ENCODE results near the gene TRNP1.

Gene TRNP1

GRCh38 chr1:26994020-26994786 lies 711 bp downstream of the TRNP1 start:
- Histone ChIP-seq H3K4me3 (ENCODE audit: control insufficient read depth in 1 of 7, extremely low read depth in 1 of 7, insufficient read depth in 4 of 7, low read depth in 2 of 7, low read length in 6 of 7) (peak overlapping the region in 6 of 7 experiments; percentile 8 to 68 (median 45)), H3K27ac (ENCODE audit: insufficient read depth in 1 of 2, low read depth in 1 of 2, low read length in 2 of 2, poor library complexity in 1 of 2, severe bottlenecking in 2 of 2) (no peak overlapping the region), H3K27me3 (replicated peaks in 2 of 5; ENCODE audit: control insufficient read depth in 4 of 5, insufficient read depth in 5 of 5, low read length in 4 of 5) (peaks cover 3 to 59% (median 26%) of the 10 kb centered on the region in 5 experiments), H3K36me3 (ENCODE audit: control insufficient read depth in 4 of 4, insufficient read depth in 4 of 4, low read length in 3 of 4) (no peaks in the 10 kb centered on the region), H3K4me1 (ENCODE audit: control extremely low read depth in 1 of 4, control insufficient read depth in 4 of 4, insufficient read depth in 4 of 4, low read length in 3 of 4) (peaks cover 2 to 34% (median 34%) of the 10 kb centered on the region in 4 experiments), H3K9me3 (ENCODE audit: control extremely low read depth in 1 of 5, control insufficient read depth in 4 of 5, insufficient read depth in 2 of 5, low read depth in 1 of 5, low read length in 4 of 5) (no peaks in the 10 kb centered on the region)
- DNase-seq = peak in 2 of 3 donors; percentile 45 to 50
- under 1% methylated on average over 67 of the region's 97 CpGs for WGBS (ENCODE audit: insufficient coverage)
- POLR2A ChIA-PET = no interaction called here
- CTCF ChIA-PET = interaction anchor here (0.6 to 7.1 kb wide), 8 partner anchors 8 to 110 kb away, joined by 3 to 61 read pairs (median 4); no protein-coding TSS in a partner anchor

GRCh38 chr1:26994787-26995517 lies 1.5 kb downstream of the TRNP1 start:
- 47% methylated on average over 9 of the region's 15 CpGs for WGBS (ENCODE audit: insufficient coverage)
- Histone ChIP-seq H3K4me3 (ENCODE audit: control insufficient read depth in 1 of 7, extremely low read depth in 1 of 7, insufficient read depth in 4 of 7, low read depth in 2 of 7, low read length in 6 of 7) (peak overlapping the region in 4 of 7 experiments; percentile 8 to 68 (median 54)), H3K36me3 (ENCODE audit: control insufficient read depth in 4 of 4, insufficient read depth in 4 of 4, low read length in 3 of 4) (no peaks in the 10 kb centered on the region), H3K27ac (ENCODE audit: insufficient read depth in 1 of 2, low read depth in 1 of 2, low read length in 2 of 2, poor library complexity in 1 of 2, severe bottlenecking in 2 of 2) (no peak overlapping the region), H3K27me3 (replicated peaks in 2 of 5; ENCODE audit: control insufficient read depth in 4 of 5, insufficient read depth in 5 of 5, low read length in 4 of 5) (peaks cover 3 to 59% (median 26%) of the 10 kb centered on the region in 5 experiments), H3K4me1 (ENCODE audit: control extremely low read depth in 1 of 4, control insufficient read depth in 4 of 4, insufficient read depth in 4 of 4, low read length in 3 of 4) (peaks cover 2 to 34% (median 34%) of the 10 kb centered on the region in 4 experiments), H3K9me3 (ENCODE audit: control extremely low read depth in 1 of 5, control insufficient read depth in 4 of 5, insufficient read depth in 2 of 5, low read depth in 1 of 5, low read length in 4 of 5) (no peaks in the 10 kb centered on the region)
- no peak for DNase-seq
- POLR2A ChIA-PET = no interaction called here
- CTCF ChIA-PET = interaction anchor here (1.2 to 7.1 kb wide), 8 partner anchors 9 to 102 kb away, joined by 3 to 61 read pairs (median 26); no protein-coding TSS in a partner anchor

- CTCF ChIA-PET = interaction anchor here (0.7 to 7.1 kb wide), 14 partner anchors 10 to 1021 kb away, joined by 3 to 61 read pairs (median 14); partner anchors contain the start of gene TENT5B
- Histone ChIP-seq H3K4me1 (ENCODE audit: control extremely low read depth in 1 of 4, control insufficient read depth in 4 of 4, insufficient read depth in 4 of 4, low read length in 3 of 4) (peaks cover 2 to 39% (median 36%) of the 10 kb centered on the region in 4 experiments), H3K36me3 (ENCODE audit: control insufficient read depth in 4 of 4, insufficient read depth in 4 of 4, low read length in 3 of 4) (no peaks in the 10 kb centered on the region), H3K9me3 (ENCODE audit: control extremely low read depth in 1 of 5, control insufficient read depth in 4 of 5, insufficient read depth in 2 of 5, low read depth in 1 of 5, low read length in 4 of 5) (no peaks in the 10 kb centered on the region), H3K27me3 (replicated peaks in 2 of 5; ENCODE audit: control insufficient read depth in 4 of 5, insufficient read depth in 5 of 5, low read length in 4 of 5) (peaks cover 3 to 51% (median 22%) of the 10 kb centered on the region in 5 experiments), H3K27ac (ENCODE audit: insufficient read depth in 1 of 2, low read depth in 1 of 2, low read length in 2 of 2, poor library complexity in 1 of 2, severe bottlenecking in 2 of 2) (no peak overlapping the region), H3K4me3 (ENCODE audit: control insufficient read depth in 1 of 7, extremely low read depth in 1 of 7, insufficient read depth in 4 of 7, low read depth in 2 of 7, low read length in 6 of 7) (no peak overlapping the region)
- POLR2A ChIA-PET = no interaction called here
- 100% methylated on average over 1 of the region's 1 CpG for WGBS (ENCODE audit: insufficient coverage)
- DNase-seq = no peak
Measured at GRCh38 chr1:26996024-26996423, 2.5 kb downstream of the TRNP1 start.

GRCh38 chr1:26996665-26997064 lies 3.2 kb downstream of the TRNP1 start:
- peaks cover 2 to 39% (median 34%) of the 10 kb centered on the region in 4 experiments for H3K4me1 ChIP-seq (ENCODE audit: control extremely low read depth in 1 of 4, control insufficient read depth in 4 of 4, insufficient read depth in 4 of 4, low read length in 3 of 4)
- H3K4me3 ChIP-seq (ENCODE audit: control insufficient read depth in 1 of 7, extremely low read depth in 1 of 7, insufficient read depth in 4 of 7, low read depth in 2 of 7, low read length in 6 of 7) = no peak overlapping the region
- WGBS (ENCODE audit: insufficient coverage) = 100% methylated on average over 1 of the region's 4 CpGs
- H3K36me3 ChIP-seq (ENCODE audit: control insufficient read depth in 4 of 4, insufficient read depth in 4 of 4, low read length in 3 of 4) = no peaks in the 10 kb centered on the region
- no peak for DNase-seq
- ChIA-PET CTCF (interaction anchor here (0.7 to 7.1 kb wide), 18 partner anchors 11 to 1020 kb away, joined by 3 to 61 read pairs (median 7); partner anchors contain the start of gene TENT5B), POLR2A (no interaction called here)
- H3K27ac ChIP-seq (ENCODE audit: insufficient read depth in 1 of 2, low read depth in 1 of 2, low read length in 2 of 2, poor library complexity in 1 of 2, severe bottlenecking in 2 of 2) = no peak overlapping the region
- no peaks in the 10 kb centered on the region for H3K9me3 ChIP-seq (ENCODE audit: control extremely low read depth in 1 of 5, control insufficient read depth in 4 of 5, insufficient read depth in 2 of 5, low read depth in 1 of 5, low read length in 4 of 5)
- peaks cover 3 to 46% (median 22%) of the 10 kb centered on the region in 5 experiments for H3K27me3 ChIP-seq (replicated peaks in 2 of 5; ENCODE audit: control insufficient read depth in 4 of 5, insufficient read depth in 5 of 5, low read length in 4 of 5)

GRCh38 chr1:26998429-26999300 lies 5.2 kb downstream of the TRNP1 start:
- no peak overlapping the region for H3K27ac ChIP-seq (ENCODE audit: insufficient read depth in 1 of 2, low read depth in 1 of 2, low read length in 2 of 2, poor library complexity in 1 of 2, severe bottlenecking in 2 of 2)
- no peak for DNase-seq
- H3K27me3 ChIP-seq (replicated peaks in 2 of 5; ENCODE audit: control insufficient read depth in 4 of 5, insufficient read depth in 5 of 5, low read length in 4 of 5) = peaks cover 3 to 30% (median 15%) of the 10 kb centered on the region in 5 experiments
- CTCF ChIA-PET = interaction anchor here (0.6 to 7.1 kb wide), 13 partner anchors 10 to 98 kb away, joined by 3 to 61 read pairs (median 15); partner anchors contain the start of gene TENT5B
- 100% methylated on average over 6 of the region's 11 CpGs for WGBS (ENCODE audit: insufficient coverage)
- no peaks in the 10 kb centered on the region for H3K9me3 ChIP-seq (ENCODE audit: control extremely low read depth in 1 of 5, control insufficient read depth in 4 of 5, insufficient read depth in 2 of 5, low read depth in 1 of 5, low read length in 4 of 5)
- POLR2A ChIA-PET = no interaction called here
- peaks cover 3 to 41% (median 32%) of the 10 kb centered on the region in 4 experiments for H3K4me1 ChIP-seq (ENCODE audit: control extremely low read depth in 1 of 4, control insufficient read depth in 4 of 4, insufficient read depth in 4 of 4, low read length in 3 of 4)
- no peak overlapping the region for H3K4me3 ChIP-seq (ENCODE audit: control insufficient read depth in 1 of 7, extremely low read depth in 1 of 7, insufficient read depth in 4 of 7, low read depth in 2 of 7, low read length in 6 of 7)
- H3K36me3 ChIP-seq (ENCODE audit: control insufficient read depth in 4 of 4, insufficient read depth in 4 of 4, low read length in 3 of 4) = no peaks in the 10 kb centered on the region

- no peaks in the 10 kb centered on the region for H3K9me3 ChIP-seq (ENCODE audit: control extremely low read depth in 1 of 5, control insufficient read depth in 4 of 5, insufficient read depth in 2 of 5, low read depth in 1 of 5, low read length in 4 of 5)
- DNase-seq = no peak
- H3K27me3 ChIP-seq (replicated peaks in 2 of 5; ENCODE audit: control insufficient read depth in 4 of 5, insufficient read depth in 5 of 5, low read length in 4 of 5) = peaks cover 3 to 23% (median 13%) of the 10 kb centered on the region in 5 experiments
- H3K4me1 ChIP-seq (ENCODE audit: control extremely low read depth in 1 of 4, control insufficient read depth in 4 of 4, insufficient read depth in 4 of 4, low read length in 3 of 4) = peaks cover 3 to 36% (median 23%) of the 10 kb centered on the region in 4 experiments
- 94% methylated on average over 5 of the region's 7 CpGs for WGBS (ENCODE audit: insufficient coverage)
- H3K36me3 ChIP-seq (ENCODE audit: control insufficient read depth in 4 of 4, insufficient read depth in 4 of 4, low read length in 3 of 4) = no peaks in the 10 kb centered on the region
- no peak overlapping the region for H3K4me3 ChIP-seq (ENCODE audit: control insufficient read depth in 1 of 7, extremely low read depth in 1 of 7, insufficient read depth in 4 of 7, low read depth in 2 of 7, low read length in 6 of 7)
- H3K27ac ChIP-seq (ENCODE audit: insufficient read depth in 1 of 2, low read depth in 1 of 2, low read length in 2 of 2, poor library complexity in 1 of 2, severe bottlenecking in 2 of 2) = no peak overlapping the region
- ChIA-PET POLR2A (interaction anchor here (0.5 kb wide), 1 partner anchor 9 kb away, joined by 4 read pairs; no protein-coding TSS in a partner anchor), CTCF (interaction anchor here (1.8 to 7.1 kb wide), 5 partner anchors 14 to 98 kb away, joined by 5 to 61 read pairs (median 35); no protein-coding TSS in a partner anchor)
Measured at GRCh38 chr1:26999440-26999987, 6.0 kb downstream of the TRNP1 start.

Data from common myeloid progenitor, CD34-positive (primary cell).